Liver (tissue), 3 donors: ENCODE measurements around the gene S100A5.

ENCODE experiments used
- RAD21 ChIP-seq, 2 donors: IDR thresholded peaks; 2 replicates each; pipeline ENCODE4 v1.6.1; 2016; ENCODE audit warnings: antibody characterized with exemption in 2 of 2, mild to moderate bottlenecking in 2 of 2
- TAF1 ChIP-seq: conservative IDR thresholded peaks from 2 replicates; pipeline ENCODE4 v1.6.1; 2016; ENCODE audit warnings: antibody characterized with exemption, mild to moderate bottlenecking
- TF ChIP-seq, protein P1 (sequence below): fragments of 150-350 bp; IDR thresholded peaks from 2 replicates; pipeline ENCODE4 v1.5.1; 2017; ENCODE audit warnings: improper control_type of control experiment, low read depth, low read length; ENCODE audit not compliant: missing input control
- TF ChIP-seq, protein P2 (sequence below): IDR thresholded peaks from 2 replicates; pipeline ENCODE4 v1.6.1; 2016; ENCODE audit warnings: antibody characterized with exemption
- donor health status: healthy.
- donor health status: healthy.

DNA sequence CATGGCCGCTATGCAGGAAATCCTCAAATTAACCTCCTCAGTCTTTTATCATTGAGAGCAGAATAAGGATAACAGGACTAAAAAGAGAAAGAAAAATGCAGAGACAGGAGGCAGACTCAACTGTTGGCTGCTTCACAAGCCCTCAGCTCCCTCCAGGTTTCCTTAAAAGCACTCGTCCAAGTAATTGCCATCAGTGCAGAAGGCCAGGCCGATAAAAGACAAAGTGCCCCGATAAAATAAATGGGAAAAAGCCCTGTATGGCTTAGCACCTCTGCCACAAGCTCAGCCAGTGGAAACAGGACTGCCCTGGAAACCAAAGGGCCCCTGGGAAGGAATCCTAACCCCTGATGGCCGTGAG is 13.1 kb downstream of the S100A5 start:
- TF ChIP-seq, protein P1, sequence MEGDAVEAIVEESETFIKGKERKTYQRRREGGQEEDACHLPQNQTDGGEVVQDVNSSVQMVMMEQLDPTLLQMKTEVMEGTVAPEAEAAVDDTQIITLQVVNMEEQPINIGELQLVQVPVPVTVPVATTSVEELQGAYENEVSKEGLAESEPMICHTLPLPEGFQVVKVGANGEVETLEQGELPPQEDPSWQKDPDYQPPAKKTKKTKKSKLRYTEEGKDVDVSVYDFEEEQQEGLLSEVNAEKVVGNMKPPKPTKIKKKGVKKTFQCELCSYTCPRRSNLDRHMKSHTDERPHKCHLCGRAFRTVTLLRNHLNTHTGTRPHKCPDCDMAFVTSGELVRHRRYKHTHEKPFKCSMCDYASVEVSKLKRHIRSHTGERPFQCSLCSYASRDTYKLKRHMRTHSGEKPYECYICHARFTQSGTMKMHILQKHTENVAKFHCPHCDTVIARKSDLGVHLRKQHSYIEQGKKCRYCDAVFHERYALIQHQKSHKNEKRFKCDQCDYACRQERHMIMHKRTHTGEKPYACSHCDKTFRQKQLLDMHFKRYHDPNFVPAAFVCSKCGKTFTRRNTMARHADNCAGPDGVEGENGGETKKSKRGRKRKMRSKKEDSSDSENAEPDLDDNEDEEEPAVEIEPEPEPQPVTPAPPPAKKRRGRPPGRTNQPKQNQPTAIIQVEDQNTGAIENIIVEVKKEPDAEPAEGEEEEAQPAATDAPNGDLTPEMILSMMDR: no peak
- TF ChIP-seq TAF1 (no peak), RAD21 (IDR thresholded peaks at IDR 0.05) (no peak)
- TF ChIP-seq, protein P2, sequence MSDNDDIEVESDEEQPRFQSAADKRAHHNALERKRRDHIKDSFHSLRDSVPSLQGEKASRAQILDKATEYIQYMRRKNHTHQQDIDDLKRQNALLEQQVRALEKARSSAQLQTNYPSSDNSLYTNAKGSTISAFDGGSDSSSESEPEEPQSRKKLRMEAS: no peak
